HEK293T (cell line): ENCODE data around the gene FILIP1.

ENCODE experiments used
- ARNT ChIP-seq: fragments of 450-650 bp; IDR thresholded peaks from 2 replicates; pipeline ENCODE4 v1.6.1; 2017; ENCODE audit warnings: mild to moderate bottlenecking
- BHLHE40 ChIP-seq: fragments of 450-650 bp; IDR thresholded peaks from 2 replicates; pipeline ENCODE4 v1.6.1; 2016; ENCODE audit warnings: mild to moderate bottlenecking, moderate library complexity, borderline replicate concordance
- ELF4 ChIP-seq: fragments of 450-650 bp; IDR thresholded peaks from 2 replicates; pipeline ENCODE4 v1.6.1; 2017; ENCODE audit warnings: antibody characterized with exemption
- FOXK2 ChIP-seq: fragments of 450-650 bp; IDR thresholded peaks from 2 replicates; pipeline ENCODE4 v1.6.1; 2016; ENCODE audit warnings: mild to moderate bottlenecking
- FOXM1 ChIP-seq: fragments of 450-650 bp; IDR thresholded peaks from 2 replicates; pipeline ENCODE4 v1.6.1; 2017; ENCODE audit warnings: mild to moderate bottlenecking, borderline replicate concordance
- HDGF ChIP-seq: fragments of 450-650 bp; IDR thresholded peaks from 2 replicates; pipeline ENCODE4 v1.6.1; 2017; ENCODE audit warnings: antibody characterized with exemption, borderline replicate concordance
- L3MBTL2 ChIP-seq: fragments of 450-650 bp; conservative IDR thresholded peaks from 2 replicates; pipeline ENCODE4 v1.6.1; 2016; ENCODE audit warnings: mild to moderate bottlenecking
- NFRKB ChIP-seq: fragments of 450-650 bp; IDR thresholded peaks from 2 replicates; pipeline ENCODE4 v1.6.1; 2016; ENCODE audit warnings: mild to moderate bottlenecking, moderate library complexity
- SP1 ChIP-seq: fragments of 450-650 bp; IDR thresholded peaks from 2 replicates; pipeline ENCODE4 v1.6.1; 2017
- SUZ12 ChIP-seq: fragments of 450-650 bp; IDR thresholded peaks from 2 replicates; pipeline ENCODE4 v1.6.1; 2016; ENCODE audit warnings: mild to moderate bottlenecking
- TARDBP ChIP-seq: fragments of 450-650 bp; IDR thresholded peaks from 2 replicates; pipeline ENCODE4 v1.6.1; 2016
- ZNF384 ChIP-seq: fragments of 450-650 bp; IDR thresholded peaks from 2 replicates; pipeline ENCODE4 v1.6.1; 2016

- TF ChIP-seq SP1: no peak
- TF ChIP-seq L3MBTL2: no peak
- no peak for TF ChIP-seq FOXK2
- no peak for TF ChIP-seq ELF4
- TF ChIP-seq SUZ12: no peak
- no peak for TF ChIP-seq FOXM1
- TF ChIP-seq TARDBP: no peak
- no peak for TF ChIP-seq HDGF
- TF ChIP-seq BHLHE40: no peak
- TF ChIP-seq ARNT: no peak
- no peak for TF ChIP-seq NFRKB
- no peak for TF ChIP-seq ZNF384
These were observed at the start of gene FILIP1 for GRCh38 chr6:75493400-75494064.
